ENCODE results near the gene KLHL5.

Gene KLHL5

DNA sequence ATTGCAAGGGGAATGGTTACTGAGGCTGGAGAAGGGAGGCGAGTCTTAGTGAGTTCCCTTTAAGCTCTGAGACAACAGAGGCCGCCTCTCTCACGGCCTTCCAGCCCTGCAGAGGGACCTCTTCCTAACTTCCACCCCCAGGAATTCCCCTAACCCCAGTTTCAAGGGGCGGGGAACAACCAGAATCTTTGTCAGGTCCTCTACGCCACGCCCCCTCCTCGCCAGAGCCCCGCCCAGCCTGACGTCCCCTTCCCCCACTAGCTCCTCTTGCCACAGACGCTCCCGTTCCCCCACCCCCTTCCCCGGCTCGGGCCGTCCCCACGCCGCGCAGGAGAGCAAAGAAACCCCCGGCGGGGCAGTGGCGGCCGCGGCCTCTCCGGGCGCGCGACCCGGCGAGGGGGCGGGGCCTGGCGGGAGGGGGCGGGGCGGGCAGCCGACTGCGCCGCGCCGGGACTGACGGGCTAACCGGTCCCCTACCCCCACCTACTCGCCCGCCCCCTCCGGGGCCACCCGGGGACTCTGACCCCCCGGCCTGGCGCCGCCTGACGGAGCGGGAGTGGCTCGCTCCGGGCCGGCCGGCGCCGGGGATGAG, 17.6 kb upstream of the KLHL5 start:
- DNase-seq: peak; percentile 99

DNA sequence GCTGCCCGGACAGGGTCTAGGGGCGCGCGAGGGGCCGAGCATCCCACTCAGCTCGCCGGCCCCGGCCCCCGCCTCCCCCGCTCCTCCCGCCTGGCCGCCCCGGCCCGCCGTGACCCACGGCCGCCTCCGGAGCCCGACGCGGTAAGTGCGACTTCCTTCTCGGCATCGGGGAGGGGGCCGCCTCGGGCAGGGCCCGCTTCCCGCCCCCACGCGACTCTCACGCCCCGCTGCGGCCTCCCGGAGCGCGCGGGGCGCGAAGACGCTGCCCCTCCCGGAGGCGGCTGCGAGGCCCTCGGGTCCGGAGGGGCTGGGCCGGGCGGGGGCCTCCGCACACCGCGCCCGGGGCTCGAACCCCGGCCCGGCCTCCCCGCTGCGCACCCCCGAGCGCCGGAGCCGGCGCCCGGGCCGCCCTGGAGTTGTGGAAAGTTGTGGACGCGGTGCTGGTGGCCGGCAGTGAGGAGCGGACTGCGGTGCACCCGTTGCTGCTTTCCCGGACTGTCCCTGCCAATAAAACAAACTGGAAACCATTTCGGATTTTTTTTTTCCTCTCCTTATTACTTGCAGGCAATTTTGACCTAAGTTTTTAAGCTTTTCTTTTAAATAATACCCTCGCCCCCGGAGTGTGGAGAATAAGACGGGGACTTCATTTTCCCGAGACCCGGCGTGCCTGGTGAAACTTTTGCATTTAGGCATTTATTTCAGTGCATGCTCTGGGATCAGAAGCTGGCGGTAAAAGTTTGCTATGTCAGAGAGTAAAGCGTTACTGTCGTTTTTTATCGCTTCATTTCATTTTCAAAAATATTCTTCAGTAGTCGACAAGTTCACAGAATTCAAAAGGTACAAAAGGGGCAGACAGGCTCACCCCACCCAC, 16.8 kb upstream of the KLHL5 start:
- peak; percentile 50 for DNase-seq

DNA sequence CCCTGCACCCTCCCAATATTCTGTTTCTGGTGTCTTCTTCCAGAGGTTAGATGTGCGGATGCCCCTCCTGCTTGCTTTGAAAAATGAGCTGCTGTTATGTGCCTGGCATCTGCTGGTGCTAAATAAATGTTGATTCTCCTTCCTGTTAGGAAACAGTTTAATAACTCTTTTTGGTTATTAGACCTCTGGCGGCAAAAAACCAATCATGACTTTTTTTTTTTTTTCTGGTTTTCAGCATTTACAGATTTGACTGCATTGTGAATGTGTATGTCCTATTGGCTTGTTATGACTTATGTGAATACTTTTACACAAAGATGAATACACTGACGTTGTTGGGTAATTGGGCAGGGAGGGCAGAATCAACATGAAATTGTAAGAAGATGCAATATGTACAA, 16.2 kb upstream of the KLHL5 start:
- DNase-seq: peak; percentile 30

DNA sequence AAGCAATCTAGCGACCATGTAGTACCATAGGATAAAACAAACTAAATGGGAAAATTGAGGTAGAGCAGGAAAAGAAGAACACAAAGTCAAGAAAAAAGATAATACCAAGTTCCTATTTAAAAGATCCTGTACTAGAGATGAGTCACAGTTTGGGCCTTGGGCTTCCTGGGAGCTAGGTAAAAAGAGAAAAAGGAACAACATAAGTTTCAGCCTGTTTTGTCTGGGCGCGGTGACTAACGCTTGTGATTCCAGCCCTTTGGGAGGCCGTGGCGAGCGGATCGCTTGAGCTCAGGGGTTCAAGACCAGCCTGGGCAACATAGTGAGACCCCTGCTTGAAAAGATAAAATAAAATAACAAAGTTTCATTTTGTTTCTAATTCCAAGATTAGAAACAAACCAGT, 15.8 kb upstream of the KLHL5 start:
- peak; percentile 82 for DNase-seq

DNA sequence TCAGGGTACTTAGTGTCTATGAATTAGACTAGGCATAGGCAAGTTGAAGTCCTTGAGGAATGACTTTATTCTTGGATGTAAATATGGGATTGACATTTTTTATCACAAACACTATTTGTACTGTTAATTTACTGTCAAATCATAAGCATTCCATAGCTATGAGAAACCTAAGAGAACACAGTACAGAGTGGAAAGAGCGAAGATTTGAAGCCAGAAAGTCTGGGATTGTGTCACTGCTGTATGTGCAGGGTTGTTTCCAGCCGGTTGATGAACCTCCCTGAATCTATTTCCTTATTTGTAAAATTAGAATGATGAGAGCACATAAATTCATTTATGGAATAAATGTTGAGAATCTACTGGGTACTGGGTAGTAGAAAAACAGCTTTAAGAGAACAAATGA, 14.4 kb upstream of the KLHL5 start:
- DNase-seq: no peak

DNA sequence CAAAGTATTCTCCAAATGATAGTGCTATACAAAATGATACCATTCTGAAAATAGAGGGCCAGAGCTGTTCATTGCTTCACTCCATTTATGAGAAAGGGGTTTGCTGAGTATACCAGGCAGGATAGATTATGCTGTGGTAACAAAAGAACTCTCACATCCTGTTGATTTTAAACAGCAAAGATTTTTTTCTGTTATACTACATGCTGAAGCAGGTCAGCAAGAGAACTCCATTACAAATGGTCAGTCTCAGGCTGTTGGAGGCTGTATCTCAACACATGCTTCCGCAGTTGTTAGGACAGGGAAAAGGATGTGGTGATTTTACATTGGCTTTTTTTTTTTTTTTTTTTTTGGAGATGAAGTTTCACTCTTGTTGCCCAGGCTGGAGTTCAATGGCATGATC, 13.7 kb upstream of the KLHL5 start:
- peak; percentile 34 for DNase-seq

DNA sequence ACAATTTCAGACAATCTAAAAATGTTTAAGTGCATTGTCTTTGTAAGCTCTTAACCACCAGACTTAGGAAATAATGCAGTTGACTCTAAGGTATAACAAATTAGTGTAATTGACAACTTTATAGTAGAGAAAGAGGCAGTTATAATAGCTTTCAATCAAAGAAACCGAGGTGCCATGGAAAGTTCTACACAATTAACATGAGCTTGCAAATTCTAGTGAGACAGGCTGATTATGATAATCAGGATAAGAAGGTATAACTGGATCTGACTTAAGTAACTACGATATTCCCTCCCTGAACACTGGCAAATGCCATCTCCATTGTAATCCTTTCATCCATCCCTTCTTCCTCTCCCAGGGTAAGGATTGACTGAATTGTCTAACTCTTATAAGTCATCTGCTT, 11.4 kb upstream of the KLHL5 start:
- no peak for DNase-seq

DNA sequence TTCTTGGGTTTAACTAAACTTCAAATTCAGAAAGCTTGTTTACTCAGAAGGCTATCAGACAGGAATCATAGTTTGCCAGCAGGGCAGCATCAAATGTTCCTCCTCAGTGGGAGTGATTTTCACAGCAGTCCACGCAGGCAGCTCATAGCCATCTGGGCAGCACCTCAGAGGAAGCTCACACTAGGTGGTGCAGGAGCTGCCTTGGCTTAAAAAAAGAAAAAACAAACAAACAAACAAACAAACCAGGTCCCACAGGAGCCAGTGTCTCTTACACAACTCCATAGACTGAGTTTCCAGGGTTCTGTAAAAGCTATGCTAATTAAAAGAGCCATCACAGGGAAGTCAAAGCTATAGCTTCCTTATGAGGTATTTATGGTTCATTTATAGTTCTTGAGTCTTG, 10.5 kb upstream of the KLHL5 start:
- DNase-seq: no peak

DNA sequence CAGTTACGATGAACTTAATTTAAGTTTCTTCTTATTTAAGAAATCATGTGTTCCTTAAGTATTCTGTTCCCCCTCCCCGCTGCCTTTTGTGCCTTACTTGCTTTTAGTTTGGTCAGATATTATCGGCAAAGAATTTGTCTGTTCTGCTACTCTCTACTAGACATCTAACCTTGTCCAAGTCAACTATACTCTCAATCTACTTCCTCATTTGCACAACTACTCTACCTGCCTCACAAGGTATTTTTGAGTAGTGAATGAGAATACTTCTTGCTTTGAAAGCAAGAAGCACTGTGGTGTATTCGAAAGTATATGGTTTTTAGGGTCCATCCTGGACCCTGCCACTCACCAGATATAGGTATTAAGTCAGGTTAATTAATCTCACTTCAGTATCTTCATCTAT, 8.0 kb upstream of the KLHL5 start:
- no peak for DNase-seq

DNA sequence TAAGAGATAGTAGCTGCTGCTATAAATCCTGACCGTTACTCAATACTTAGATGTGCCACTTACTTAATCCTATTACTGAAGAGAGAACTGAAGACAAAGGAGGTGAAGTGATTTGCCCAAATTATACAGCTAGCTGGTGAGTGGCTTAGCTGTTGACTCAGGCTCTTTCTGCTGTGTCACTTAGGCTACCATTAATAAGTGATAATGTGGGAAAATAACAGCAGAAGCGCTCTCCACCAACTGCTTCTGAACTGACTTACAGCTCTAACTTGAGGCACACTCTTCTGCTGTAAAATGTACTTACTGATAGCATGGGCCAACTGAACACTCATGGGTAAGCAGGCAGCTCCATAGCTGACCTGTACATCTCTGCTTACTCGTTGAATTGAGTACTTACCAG, 7.5 kb upstream of the KLHL5 start:
- DNase-seq: no peak

DNA sequence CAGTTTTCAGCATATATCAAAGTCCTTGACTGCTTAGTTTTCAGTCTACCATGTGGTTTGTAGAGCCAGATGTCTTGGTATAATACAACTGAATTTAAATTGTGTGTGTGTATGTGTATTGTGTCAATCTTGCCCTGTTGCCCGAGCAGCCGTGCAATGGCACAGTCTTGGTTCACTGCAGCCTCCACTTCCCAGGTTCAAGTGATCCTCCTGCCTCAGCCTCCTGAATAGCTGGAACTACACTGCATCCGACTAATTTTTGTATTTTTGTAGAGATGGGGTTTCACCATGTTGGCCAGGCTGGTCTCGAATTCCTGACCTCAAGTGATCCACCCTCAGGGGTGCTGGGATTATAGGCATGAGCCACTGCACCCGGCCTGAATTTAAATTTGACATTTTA, 6.0 kb upstream of the KLHL5 start:
- DNase-seq: no peak

DNA sequence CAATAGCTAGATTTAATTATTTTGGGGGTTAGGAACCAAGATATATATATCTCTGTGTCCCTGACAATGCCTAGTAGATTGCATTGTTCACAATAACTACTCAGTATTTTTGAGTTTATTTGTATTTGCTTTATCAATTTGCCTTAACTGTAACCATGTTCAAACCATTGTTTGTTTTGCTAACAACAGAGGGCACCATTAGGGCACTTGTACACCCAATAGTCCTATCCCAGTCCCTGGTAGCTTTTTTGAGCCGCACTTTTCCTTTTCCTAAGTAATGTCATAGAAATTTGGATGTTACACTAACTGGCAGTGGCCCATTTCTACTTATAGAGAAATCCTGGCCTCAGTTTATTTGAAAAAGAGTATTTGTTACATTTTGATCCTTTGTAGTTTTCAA, 575 bp upstream of the KLHL5 start:
- DNase-seq: no peak

DNA sequence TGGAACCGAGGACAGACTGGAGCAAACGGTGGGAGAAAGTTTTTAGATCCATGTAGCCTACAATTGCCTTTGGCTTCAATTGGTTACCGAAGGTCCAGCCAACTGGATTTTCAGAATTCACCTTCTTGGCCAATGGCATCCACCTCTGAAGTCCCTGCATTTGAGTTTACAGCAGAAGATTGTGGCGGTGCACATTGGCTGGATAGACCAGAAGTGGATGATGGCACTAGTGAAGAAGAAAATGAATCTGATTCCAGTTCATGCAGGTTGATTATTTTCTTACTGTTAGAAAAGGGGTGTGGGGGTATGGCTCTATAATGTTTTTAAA, 702 bp downstream of the KLHL5 start:
- DNase-seq: no peak

DNA sequence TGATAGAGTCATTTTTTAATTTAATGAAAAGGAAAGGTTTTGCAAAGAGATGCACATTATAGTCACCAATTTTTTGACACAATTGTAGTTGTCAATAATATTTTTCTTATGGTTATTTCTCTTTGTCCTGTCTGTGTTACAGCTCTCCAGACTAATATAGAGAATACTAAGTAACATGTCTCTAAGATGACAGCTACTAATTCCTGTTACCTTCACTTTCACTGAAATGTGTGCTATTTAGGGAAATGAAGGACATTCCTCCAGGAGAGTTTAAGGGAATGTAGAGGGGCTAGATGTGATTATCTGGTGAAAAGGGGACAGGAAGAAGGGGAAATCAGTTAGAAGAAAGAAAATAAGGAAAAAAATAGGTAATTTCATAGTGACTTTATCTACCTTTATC, 1.4 kb downstream of the KLHL5 start:
- DNase-seq: no peak

DNA sequence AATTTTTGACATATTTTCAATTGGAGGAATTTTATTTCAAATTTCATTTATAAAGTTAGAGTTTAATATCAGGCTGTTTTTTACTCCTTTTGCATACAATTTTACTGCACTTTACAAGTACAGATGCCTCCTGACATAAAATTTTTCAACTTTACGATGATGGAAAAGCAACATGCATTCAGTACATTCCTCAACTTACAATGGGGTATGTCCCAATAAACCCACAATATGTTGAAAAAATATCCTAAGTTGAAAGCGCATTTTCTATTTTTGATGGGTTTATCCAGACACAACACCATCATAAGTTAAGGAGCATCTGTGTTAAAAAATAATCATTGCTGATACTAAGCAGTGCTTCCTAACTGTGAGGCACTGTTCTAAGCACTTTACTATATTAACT, 4.3 kb downstream of the KLHL5 start:
- no peak for DNase-seq

DNA sequence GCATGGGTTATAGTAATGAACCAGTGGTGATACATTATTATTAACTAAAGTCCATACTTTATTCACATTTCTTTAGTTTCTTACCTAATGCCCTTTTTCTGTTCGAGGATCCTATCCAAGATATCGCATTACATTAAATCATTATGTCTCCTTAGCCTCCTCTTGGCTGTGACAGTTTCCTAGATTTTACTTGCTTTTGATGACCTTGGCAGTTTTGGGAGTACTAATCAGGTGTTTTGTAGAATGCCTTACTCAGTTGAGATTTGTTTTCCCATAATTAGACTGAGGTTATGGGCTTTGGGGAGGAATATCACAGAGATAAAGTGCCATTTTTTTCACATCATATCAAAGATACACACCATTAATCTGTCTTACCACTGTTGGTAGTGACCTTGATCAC, 5.0 kb downstream of the KLHL5 start:
- no peak for DNase-seq

DNA sequence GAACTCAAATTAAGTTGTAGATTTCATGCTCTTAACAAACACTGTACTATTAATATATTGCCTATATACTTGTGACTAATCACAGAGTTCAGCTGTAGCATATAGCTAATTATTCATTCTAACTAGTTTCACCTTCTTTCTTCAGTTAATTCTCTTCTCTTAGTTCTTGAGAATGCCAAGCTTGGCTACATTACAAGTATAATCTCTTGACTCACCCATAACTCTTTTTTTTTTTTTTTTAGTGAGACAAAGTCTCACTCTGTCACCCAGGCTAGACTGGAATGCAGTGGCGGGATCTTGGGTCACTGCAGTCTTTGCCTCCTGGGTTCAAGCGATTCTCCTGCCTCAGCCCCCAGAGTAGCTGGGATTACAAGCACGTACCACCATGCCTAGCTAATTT, 5.4 kb downstream of the KLHL5 start:
- no peak for DNase-seq

DNA sequence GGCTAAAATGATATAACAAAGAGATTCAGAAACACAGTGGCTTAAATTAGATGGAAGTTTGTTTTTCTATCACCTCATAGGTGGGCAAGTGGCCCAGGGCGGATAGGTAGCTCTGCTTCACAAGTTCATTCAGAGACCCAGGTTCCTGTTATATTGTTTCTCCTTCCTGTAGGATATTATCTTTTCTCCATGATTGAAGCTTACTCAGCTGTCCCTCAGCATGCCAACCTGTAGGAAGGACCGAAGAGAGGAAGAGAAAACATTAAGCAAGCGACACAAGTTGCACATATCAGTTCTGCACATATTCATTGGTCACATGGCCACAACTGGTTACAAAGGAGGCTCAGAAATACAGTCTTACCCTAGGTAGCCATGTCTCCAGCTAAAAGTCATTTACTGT, 6.9 kb downstream of the KLHL5 start:
- DNase-seq: peak; percentile 39

DNA sequence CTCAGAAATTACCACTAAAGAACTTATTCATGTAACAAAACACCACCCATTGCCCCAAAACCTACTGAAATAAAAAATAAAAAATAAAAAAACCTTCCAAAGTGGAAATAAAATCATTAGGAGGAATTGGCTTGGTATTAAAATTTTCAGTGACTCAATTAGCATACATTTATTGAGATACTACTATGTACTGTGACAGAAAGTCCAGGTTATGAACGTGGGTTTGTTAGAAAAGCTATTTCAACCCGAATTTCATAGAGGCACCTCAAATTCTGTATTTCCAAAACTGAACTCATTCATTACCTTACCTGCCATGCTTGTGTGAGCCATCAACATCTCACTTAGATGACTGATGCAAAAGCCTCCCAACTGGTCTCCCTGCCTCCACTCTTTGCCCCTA, 16.8 kb downstream of the KLHL5 start:
- no peak for DNase-seq

DNA sequence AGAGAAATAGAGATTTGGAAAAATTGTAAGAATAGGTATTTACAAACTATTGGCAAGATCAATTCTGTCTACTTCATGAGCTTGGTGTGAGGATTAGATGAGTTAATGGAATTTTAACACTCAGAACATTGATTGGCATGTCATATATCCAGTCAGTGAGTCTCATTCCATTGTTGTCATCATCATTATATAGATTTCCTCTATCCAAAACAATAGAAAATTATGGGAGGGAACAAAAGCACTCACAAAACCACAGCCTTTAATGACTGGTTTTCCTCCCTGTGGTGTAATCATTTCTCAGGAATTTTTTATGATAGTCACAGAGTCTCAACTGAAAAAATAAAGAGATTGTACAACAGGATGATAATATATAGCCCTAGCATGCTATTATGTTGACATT, 21.1 kb downstream of the KLHL5 start:
- no peak for DNase-seq

DNA sequence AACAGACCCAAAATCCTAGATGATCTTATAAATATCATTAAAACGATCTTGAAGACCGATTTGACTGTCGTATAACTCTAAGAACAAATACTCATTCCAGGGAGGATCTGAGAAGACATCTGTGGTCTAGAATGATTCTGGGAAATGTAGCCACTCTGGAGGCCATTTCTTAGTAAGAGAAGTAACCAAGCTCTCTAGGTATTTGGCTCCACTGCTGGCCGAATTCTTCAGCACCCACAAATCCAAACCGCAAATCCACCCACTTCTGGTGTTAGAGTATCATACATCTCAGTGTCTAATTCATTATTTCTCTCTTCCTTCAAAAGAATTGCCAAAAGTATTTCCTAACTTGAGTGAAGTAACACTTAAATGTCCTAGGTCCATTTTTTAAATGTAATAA, 23.9 kb downstream of the KLHL5 start:
- DNase-seq: no peak

DNA sequence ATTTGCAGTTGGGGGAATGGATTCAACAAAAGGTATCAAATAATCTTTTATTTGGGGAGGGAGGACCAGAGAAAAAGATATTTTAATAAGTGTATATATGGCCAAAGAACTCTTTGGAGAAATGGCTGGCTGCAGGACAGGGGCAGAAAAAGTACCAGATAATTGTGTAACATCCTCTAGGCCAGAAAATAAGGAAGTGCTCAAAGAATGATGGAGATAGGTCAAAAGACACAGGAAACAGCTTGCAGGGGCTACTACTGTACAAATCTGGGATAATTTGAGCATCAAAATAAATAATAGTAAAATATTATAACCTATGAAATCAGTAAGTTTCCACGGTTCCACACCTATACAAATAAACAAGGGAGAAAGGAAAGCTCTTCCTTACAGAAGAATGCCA, 34.8 kb downstream of the KLHL5 start:
- peak; percentile 31 for DNase-seq

DNA sequence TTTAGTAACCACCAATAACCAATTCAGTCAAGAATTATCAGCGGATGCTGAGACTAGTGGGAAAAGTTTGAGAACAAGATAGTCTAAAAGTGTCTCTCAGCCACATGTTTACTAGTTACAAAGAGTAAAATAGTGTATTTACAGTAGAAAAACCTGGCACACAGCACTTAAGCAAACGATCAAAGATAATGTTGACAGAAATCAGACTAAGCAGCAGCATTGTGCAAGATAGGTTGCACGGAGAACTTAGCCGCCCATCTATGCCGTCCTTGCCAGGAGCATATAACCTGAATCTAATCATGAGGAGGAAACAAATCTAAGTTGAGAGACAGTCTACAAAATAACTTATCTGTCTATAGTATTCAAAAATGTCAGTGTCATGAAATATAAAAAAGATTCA, 35.3 kb downstream of the KLHL5 start:
- no peak for DNase-seq

DNA sequence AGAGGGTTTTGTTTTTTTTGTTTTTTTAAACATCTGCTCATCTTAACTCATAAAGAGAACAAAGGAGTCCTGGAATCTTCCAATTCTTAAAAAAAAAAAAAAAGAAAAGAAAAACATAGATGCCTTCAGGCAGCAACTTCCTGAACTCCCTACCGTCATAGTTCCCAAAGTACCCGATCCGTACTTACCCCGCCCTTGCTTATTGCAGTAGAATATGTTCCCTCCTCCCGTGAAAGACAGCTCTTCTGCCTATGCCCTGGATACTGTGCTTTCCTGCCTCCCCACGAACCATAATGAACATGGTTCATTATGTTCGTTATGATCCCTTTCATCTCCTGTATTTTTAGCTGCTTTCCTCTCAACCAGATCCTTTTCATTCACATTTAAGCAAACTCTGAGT, 40.3 kb downstream of the KLHL5 start:
- no peak for DNase-seq

DNA sequence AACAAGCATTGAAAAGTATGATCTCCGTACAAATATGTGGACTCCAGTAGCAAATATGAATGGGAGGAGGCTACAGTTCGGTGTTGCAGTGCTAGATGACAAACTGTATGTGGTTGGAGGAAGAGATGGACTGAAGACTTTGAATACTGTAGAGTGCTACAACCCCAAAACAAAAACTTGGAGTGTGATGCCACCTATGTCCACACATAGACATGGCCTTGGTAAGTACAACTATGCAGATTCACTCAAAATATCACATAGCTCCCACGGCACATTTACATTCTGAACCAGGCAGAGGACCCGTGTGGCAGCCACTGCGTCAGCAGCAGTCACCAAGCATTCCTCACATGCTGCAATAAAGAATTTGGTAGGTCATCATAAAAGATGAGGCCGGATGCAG, 41.3 kb downstream of the KLHL5 start:
- no peak for DNase-seq

Measured in suppressor macrophage treated with lipopolysaccharide for 4 hours (primary cell).